ENCODE results near the gene PRR7. TPM values are rescaled to one million over a fixed set of nuclear protein-coding genes. Genes with fewer than 3 reads are reported as not detected.

Gene PRR7
- total and polyA plus RNA-seq, 4 donors: 0.17 to 1.4 (median 0.49) TPM

DNA sequence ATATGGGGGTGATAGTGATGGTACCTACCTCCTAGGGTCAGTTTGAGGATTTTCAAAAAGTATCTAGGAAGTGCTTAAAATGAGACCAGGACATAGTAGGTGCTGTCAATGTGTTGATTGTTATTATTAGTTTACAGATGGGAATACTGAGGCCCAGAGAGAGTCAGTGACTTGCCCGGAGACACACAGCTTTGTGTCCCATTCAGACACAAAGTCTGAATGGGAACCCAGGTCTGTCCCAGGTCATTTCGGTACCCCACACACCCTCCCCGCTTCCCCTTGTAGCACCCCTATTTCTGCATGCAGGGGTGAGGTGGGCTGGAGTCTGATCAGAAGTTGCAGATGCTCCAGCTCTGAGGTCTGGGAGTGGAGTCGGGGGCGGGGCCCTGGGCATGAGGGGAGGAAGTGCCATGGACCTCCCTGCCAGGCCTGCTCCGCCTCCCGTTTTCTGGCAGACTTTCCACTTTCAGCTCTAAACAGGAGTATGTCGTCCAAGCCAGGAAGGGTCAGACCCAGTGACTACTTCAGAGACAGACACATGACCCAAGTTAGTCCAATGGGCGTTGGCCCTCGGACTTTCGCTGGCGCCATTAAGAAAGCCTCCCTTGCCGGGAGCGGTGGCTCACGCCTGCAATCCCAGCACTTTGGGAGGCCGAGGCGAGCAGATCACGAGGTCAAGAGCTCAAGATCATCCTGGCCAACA, 30.1 kb downstream of the PRR7 start:
- no peaks in the 10 kb centered on the region for H3K27me3 ChIP-seq (ENCODE audit: control insufficient read depth in 4 of 4, insufficient read depth in 4 of 4, low read length in 3 of 4)
- no peak for DNase-seq (ENCODE audit: low spot score)
- no peak overlapping the region for H3K9ac ChIP-seq (ENCODE audit: low read depth in 1 of 2, low read length in 2 of 2)
- TF ChIP-seq RAD21 (IDR thresholded peaks at IDR 0.05): no peak
- TF ChIP-seq SP1 (IDR thresholded peaks at IDR 0.05): no peak
- no peak for TF ChIP-seq TAF1 (conservative IDR thresholded peaks at IDR 0.05)
- no peak for TF ChIP-seq HNF4G (IDR thresholded peaks at IDR 0.05)
- TF ChIP-seq, protein P1, sequence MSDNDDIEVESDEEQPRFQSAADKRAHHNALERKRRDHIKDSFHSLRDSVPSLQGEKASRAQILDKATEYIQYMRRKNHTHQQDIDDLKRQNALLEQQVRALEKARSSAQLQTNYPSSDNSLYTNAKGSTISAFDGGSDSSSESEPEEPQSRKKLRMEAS (IDR thresholded peaks at IDR 0.05): no peak
- no peak for TF ChIP-seq EGR1 (IDR thresholded peaks at IDR 0.05; ENCODE audit: low read depth in 2 of 2)
- no peak for TF ChIP-seq NR2F2 (IDR thresholded peaks at IDR 0.05)
- no peak for TF ChIP-seq YY1 (IDR thresholded peaks at IDR 0.05)
- TF ChIP-seq, protein P2, sequence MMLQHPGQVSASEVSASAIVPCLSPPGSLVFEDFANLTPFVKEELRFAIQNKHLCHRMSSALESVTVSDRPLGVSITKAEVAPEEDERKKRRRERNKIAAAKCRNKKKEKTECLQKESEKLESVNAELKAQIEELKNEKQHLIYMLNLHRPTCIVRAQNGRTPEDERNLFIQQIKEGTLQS (IDR thresholded peaks at IDR 0.05): no peak
- TF ChIP-seq, protein P3, sequence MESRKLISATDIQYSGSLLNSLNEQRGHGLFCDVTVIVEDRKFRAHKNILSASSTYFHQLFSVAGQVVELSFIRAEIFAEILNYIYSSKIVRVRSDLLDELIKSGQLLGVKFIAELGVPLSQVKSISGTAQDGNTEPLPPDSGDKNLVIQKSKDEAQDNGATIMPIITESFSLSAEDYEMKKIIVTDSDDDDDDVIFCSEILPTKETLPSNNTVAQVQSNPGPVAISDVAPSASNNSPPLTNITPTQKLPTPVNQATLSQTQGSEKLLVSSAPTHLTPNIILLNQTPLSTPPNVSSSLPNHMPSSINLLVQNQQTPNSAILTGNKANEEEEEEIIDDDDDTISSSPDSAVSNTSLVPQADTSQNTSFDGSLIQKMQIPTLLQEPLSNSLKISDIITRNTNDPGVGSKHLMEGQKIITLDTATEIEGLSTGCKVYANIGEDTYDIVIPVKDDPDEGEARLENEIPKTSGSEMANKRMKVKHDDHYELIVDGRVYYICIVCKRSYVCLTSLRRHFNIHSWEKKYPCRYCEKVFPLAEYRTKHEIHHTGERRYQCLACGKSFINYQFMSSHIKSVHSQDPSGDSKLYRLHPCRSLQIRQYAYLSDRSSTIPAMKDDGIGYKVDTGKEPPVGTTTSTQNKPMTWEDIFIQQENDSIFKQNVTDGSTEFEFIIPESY (IDR thresholded peaks at IDR 0.05): no peak
- TF ChIP-seq, protein P4, sequence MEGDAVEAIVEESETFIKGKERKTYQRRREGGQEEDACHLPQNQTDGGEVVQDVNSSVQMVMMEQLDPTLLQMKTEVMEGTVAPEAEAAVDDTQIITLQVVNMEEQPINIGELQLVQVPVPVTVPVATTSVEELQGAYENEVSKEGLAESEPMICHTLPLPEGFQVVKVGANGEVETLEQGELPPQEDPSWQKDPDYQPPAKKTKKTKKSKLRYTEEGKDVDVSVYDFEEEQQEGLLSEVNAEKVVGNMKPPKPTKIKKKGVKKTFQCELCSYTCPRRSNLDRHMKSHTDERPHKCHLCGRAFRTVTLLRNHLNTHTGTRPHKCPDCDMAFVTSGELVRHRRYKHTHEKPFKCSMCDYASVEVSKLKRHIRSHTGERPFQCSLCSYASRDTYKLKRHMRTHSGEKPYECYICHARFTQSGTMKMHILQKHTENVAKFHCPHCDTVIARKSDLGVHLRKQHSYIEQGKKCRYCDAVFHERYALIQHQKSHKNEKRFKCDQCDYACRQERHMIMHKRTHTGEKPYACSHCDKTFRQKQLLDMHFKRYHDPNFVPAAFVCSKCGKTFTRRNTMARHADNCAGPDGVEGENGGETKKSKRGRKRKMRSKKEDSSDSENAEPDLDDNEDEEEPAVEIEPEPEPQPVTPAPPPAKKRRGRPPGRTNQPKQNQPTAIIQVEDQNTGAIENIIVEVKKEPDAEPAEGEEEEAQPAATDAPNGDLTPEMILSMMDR (IDR thresholded peaks at IDR 0.05; ENCODE audit: low read depth, low read length, missing input control): no peak
- TF ChIP-seq RXRA (IDR thresholded peaks at IDR 0.05): no peak
- no peak for TF ChIP-seq FOXA1 (IDR thresholded peaks at IDR 0.05)
- TF ChIP-seq JUND (IDR thresholded peaks at IDR 0.05): no peak
- no peak for TF ChIP-seq GABPA (IDR thresholded peaks at IDR 0.05 in 1 of 2, conservative IDR thresholded peaks at IDR 0.05 in 1 of 2)
- TF ChIP-seq FOXA2 (IDR thresholded peaks at IDR 0.05): no peak
- TF ChIP-seq, protein P5, sequence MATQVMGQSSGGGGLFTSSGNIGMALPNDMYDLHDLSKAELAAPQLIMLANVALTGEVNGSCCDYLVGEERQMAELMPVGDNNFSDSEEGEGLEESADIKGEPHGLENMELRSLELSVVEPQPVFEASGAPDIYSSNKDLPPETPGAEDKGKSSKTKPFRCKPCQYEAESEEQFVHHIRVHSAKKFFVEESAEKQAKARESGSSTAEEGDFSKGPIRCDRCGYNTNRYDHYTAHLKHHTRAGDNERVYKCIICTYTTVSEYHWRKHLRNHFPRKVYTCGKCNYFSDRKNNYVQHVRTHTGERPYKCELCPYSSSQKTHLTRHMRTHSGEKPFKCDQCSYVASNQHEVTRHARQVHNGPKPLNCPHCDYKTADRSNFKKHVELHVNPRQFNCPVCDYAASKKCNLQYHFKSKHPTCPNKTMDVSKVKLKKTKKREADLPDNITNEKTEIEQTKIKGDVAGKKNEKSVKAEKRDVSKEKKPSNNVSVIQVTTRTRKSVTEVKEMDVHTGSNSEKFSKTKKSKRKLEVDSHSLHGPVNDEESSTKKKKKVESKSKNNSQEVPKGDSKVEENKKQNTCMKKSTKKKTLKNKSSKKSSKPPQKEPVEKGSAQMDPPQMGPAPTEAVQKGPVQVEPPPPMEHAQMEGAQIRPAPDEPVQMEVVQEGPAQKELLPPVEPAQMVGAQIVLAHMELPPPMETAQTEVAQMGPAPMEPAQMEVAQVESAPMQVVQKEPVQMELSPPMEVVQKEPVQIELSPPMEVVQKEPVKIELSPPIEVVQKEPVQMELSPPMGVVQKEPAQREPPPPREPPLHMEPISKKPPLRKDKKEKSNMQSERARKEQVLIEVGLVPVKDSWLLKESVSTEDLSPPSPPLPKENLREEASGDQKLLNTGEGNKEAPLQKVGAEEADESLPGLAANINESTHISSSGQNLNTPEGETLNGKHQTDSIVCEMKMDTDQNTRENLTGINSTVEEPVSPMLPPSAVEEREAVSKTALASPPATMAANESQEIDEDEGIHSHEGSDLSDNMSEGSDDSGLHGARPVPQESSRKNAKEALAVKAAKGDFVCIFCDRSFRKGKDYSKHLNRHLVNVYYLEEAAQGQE (IDR thresholded peaks at IDR 0.05): no peak
- TF ChIP-seq HNF4A (conservative IDR thresholded peaks at IDR 0.05): no peak
- WGBS: 88% methylated on average over 18 of the region's 18 CpGs
- H3K9me3 ChIP-seq (ENCODE audit: control insufficient read depth in 4 of 4, low read length in 3 of 4): no peaks in the 10 kb centered on the region
- H3K36me3 ChIP-seq (ENCODE audit: control insufficient read depth in 4 of 4, insufficient read depth in 3 of 4, low read depth in 1 of 4, low read length in 3 of 4): no peaks in the 10 kb centered on the region
- no peak overlapping the region for H3K27ac ChIP-seq (ENCODE audit: low read depth in 1 of 2, low read length in 2 of 2)
- H3K4me3 ChIP-seq (ENCODE audit: low read depth in 1 of 3, low read length in 3 of 3): no peak overlapping the region
- H3K4me1 ChIP-seq (ENCODE audit: control insufficient read depth in 4 of 4, insufficient read depth in 4 of 4, low read length in 3 of 4): peaks cover 12 to 25% (median 15%) of the 10 kb centered on the region in 4 donors

Measured in liver (tissue), 9 donors.